ENCODE data around the gene FGFR2.

Gene FGFR2

GRCh38 chr10:121576139-121576538 is 22.1 kb downstream of the FGFR2 start:
- no peak for TF ChIP-seq POLR2AphosphoS5 (IDR thresholded peaks at IDR 0.05; ENCODE audit: borderline replicate concordance, low read depth, low read length)
- TF ChIP-seq FOXP2 (optimal IDR thresholded peaks at IDR 0.05; ENCODE audit: control extremely low read depth, extremely low read length, insufficient read depth): no peak
- no peak for TF ChIP-seq EZH2 (IDR thresholded peaks at IDR 0.05)
- no peak for DNase-seq (ENCODE audit: low read depth, low spot score)
- Histone ChIP-seq H3K9ac (ENCODE audit: insufficient read length) (no peak overlapping the region), H3K9me3 (ENCODE audit: low read depth, low read length) (no peaks in the 10 kb centered on the region), H3K36me3 (ENCODE audit: insufficient read depth, low read length) (no peaks in the 10 kb centered on the region), H3K4me3 (no peak overlapping the region), H3K27ac (no peak overlapping the region)

- H3K27ac ChIP-seq: no peak overlapping the region
- no peak overlapping the region for H3K9ac ChIP-seq (ENCODE audit: insufficient read length)
- no peak for DNase-seq (ENCODE audit: low read depth, low spot score)
- no peak overlapping the region for H3K4me3 ChIP-seq
- H3K9me3 ChIP-seq (ENCODE audit: low read depth, low read length): no peaks in the 10 kb centered on the region
- no peaks in the 10 kb centered on the region for H3K36me3 ChIP-seq (ENCODE audit: insufficient read depth, low read length)
- TF ChIP-seq POLR2AphosphoS5 (IDR thresholded peaks at IDR 0.05; ENCODE audit: borderline replicate concordance, low read depth, low read length): no peak
- no peak for TF ChIP-seq EZH2 (IDR thresholded peaks at IDR 0.05)
- no peak for TF ChIP-seq FOXP2 (optimal IDR thresholded peaks at IDR 0.05; ENCODE audit: control extremely low read depth, extremely low read length, insufficient read depth)
These were observed 23.6 kb downstream of the FGFR2 start for GRCh38 chr10:121574519-121575166.

GRCh38 chr10:121573538-121573941 is 24.7 kb downstream of the FGFR2 start:
- Histone ChIP-seq H3K36me3 (ENCODE audit: insufficient read depth, low read length) (no peaks in the 10 kb centered on the region), H3K9ac (ENCODE audit: insufficient read length) (no peak overlapping the region), H3K4me3 (no peak overlapping the region), H3K9me3 (ENCODE audit: low read depth, low read length) (no peaks in the 10 kb centered on the region), H3K27ac (no peak overlapping the region)
- no peak for DNase-seq (ENCODE audit: low read depth, low spot score)
- no peak for TF ChIP-seq FOXP2 (optimal IDR thresholded peaks at IDR 0.05; ENCODE audit: control extremely low read depth, extremely low read length, insufficient read depth)
- no peak for TF ChIP-seq EZH2 (IDR thresholded peaks at IDR 0.05)
- no peak for TF ChIP-seq POLR2AphosphoS5 (IDR thresholded peaks at IDR 0.05; ENCODE audit: borderline replicate concordance, low read depth, low read length)

- Histone ChIP-seq H3K4me3 (no peak overlapping the region), H3K9ac (ENCODE audit: insufficient read length) (no peak overlapping the region), H3K9me3 (ENCODE audit: low read depth, low read length) (no peaks in the 10 kb centered on the region), H3K36me3 (ENCODE audit: insufficient read depth, low read length) (no peaks in the 10 kb centered on the region), H3K27ac (no peak overlapping the region)
- no peak for DNase-seq (ENCODE audit: low read depth, low spot score)
- TF ChIP-seq EZH2 (IDR thresholded peaks at IDR 0.05) (no peak), POLR2AphosphoS5 (IDR thresholded peaks at IDR 0.05; ENCODE audit: borderline replicate concordance, low read depth, low read length) (no peak), FOXP2 (optimal IDR thresholded peaks at IDR 0.05; ENCODE audit: control extremely low read depth, extremely low read length, insufficient read depth) (no peak)
These were observed 25.2 kb downstream of the FGFR2 start for GRCh38 chr10:121572859-121573537.

GRCh38 chr10:121570315-121570714 is 27.9 kb downstream of the FGFR2 start:
- Histone ChIP-seq H3K9ac (ENCODE audit: insufficient read length) (no peak overlapping the region), H3K27ac (no peak overlapping the region), H3K9me3 (ENCODE audit: low read depth, low read length) (no peaks in the 10 kb centered on the region), H3K4me3 (no peak overlapping the region), H3K36me3 (ENCODE audit: insufficient read depth, low read length) (no peaks in the 10 kb centered on the region)
- no peak for TF ChIP-seq FOXP2 (optimal IDR thresholded peaks at IDR 0.05; ENCODE audit: control extremely low read depth, extremely low read length, insufficient read depth)
- no peak for DNase-seq (ENCODE audit: low read depth, low spot score)

- no peak for TF ChIP-seq POLR2AphosphoS5 (IDR thresholded peaks at IDR 0.05; ENCODE audit: borderline replicate concordance, low read depth, low read length)
- no peak for TF ChIP-seq EZH2 (IDR thresholded peaks at IDR 0.05)
- TF ChIP-seq FOXP2 (optimal IDR thresholded peaks at IDR 0.05; ENCODE audit: control extremely low read depth, extremely low read length, insufficient read depth): no peak
- no peak overlapping the region for H3K9ac ChIP-seq (ENCODE audit: insufficient read length)
- H3K36me3 ChIP-seq (ENCODE audit: insufficient read depth, low read length): no peaks in the 10 kb centered on the region
- no peak overlapping the region for H3K27ac ChIP-seq
- no peak for DNase-seq (ENCODE audit: low read depth, low spot score)
- H3K4me3 ChIP-seq: no peak overlapping the region
- no peaks in the 10 kb centered on the region for H3K9me3 ChIP-seq (ENCODE audit: low read depth, low read length)
These were observed 30.0 kb downstream of the FGFR2 start for GRCh38 chr10:121568275-121568674.

- no peaks in the 10 kb centered on the region for H3K9me3 ChIP-seq (ENCODE audit: low read depth, low read length)
- no peaks in the 10 kb centered on the region for H3K36me3 ChIP-seq (ENCODE audit: insufficient read depth, low read length)
- no peak overlapping the region for H3K4me3 ChIP-seq
- no peak overlapping the region for H3K9ac ChIP-seq (ENCODE audit: insufficient read length)
- no peak for DNase-seq (ENCODE audit: low read depth, low spot score)
- no peak overlapping the region for H3K27ac ChIP-seq
- TF ChIP-seq FOXP2 (optimal IDR thresholded peaks at IDR 0.05; ENCODE audit: control extremely low read depth, extremely low read length, insufficient read depth) (no peak), POLR2AphosphoS5 (IDR thresholded peaks at IDR 0.05; ENCODE audit: borderline replicate concordance, low read depth, low read length) (no peak), EZH2 (IDR thresholded peaks at IDR 0.05) (no peak)
These were observed 30.7 kb downstream of the FGFR2 start for GRCh38 chr10:121567569-121567968.

- Histone ChIP-seq H3K27ac (no peak overlapping the region), H3K4me3 (no peak overlapping the region), H3K9ac (ENCODE audit: insufficient read length) (no peak overlapping the region), H3K9me3 (ENCODE audit: low read depth, low read length) (no peaks in the 10 kb centered on the region), H3K36me3 (ENCODE audit: insufficient read depth, low read length) (no peaks in the 10 kb centered on the region)
- no peak for TF ChIP-seq FOXP2 (optimal IDR thresholded peaks at IDR 0.05; ENCODE audit: control extremely low read depth, extremely low read length, insufficient read depth)
- TF ChIP-seq POLR2AphosphoS5 (IDR thresholded peaks at IDR 0.05; ENCODE audit: borderline replicate concordance, low read depth, low read length): no peak
- no peak for TF ChIP-seq EZH2 (IDR thresholded peaks at IDR 0.05)
- no peak for DNase-seq (ENCODE audit: low read depth, low spot score)
These were observed 31.5 kb downstream of the FGFR2 start for GRCh38 chr10:121566755-121567154.

All from SK-N-MC (cell line).